Osteocyte (in vitro differentiated cells): ENCODE measurements around the gene TMEM63C. TPM values are rescaled to one million over a fixed set of nuclear protein-coding genes. Genes with fewer than 3 reads are reported as not detected.
"Not testable (repeated sequence)": the region's sequence is repeated elsewhere in the genome, so short reads cannot be mapped to it uniquely, and the experiment has no call there.

ENCODE experiments used
- DNase-seq: peaks from one replicate; pipeline ENCODE4 v3.0.0; 2021; ENCODE audit warnings: mixed read lengths; ENCODE audit not compliant: unreplicated experiment; ENCODE audit errors: extremely low spot score
- H3K27ac Mint-ChIP-seq: one replicate; pipeline ENCODE4 v1.8.0; 2021; ENCODE audit warnings: mild to moderate bottlenecking, mixed read lengths; ENCODE audit not compliant: unreplicated experiment
- H3K27me3 Mint-ChIP-seq: one replicate; pipeline ENCODE4 v1.8.0; 2021; ENCODE audit warnings: mixed read lengths; ENCODE audit not compliant: unreplicated experiment
- H3K36me3 Mint-ChIP-seq: one replicate; pipeline ENCODE4 v1.8.0; 2021; ENCODE audit warnings: mixed read lengths; ENCODE audit not compliant: unreplicated experiment
- H3K4me1 Mint-ChIP-seq: one replicate; pipeline ENCODE4 v1.8.0; 2021; ENCODE audit warnings: mixed read lengths; ENCODE audit not compliant: unreplicated experiment
- H3K4me3 Mint-ChIP-seq: one replicate; pipeline ENCODE4 v1.8.0; 2021; ENCODE audit warnings: mild to moderate bottlenecking, moderate library complexity, mixed read lengths; ENCODE audit not compliant: unreplicated experiment
- H3K9me3 Mint-ChIP-seq: one replicate; pipeline ENCODE4 v1.8.0; 2021; ENCODE audit warnings: mixed read lengths; ENCODE audit not compliant: unreplicated experiment
- CTCF ChIP-seq: fragments of 200-600 bp; sonication (generic); IDR thresholded peaks from 2 replicates; pipeline ENCODE4 v1.5.0; 2021; ENCODE audit warnings: antibody characterized with exemption, mild to moderate bottlenecking, moderate library complexity
- total RNA-seq: library from RNA; stranded (reverse); gene quantifications from 2 replicates; pipeline ENCODE4 v1.2.1, GENCODE V29; 2021

Gene TMEM63C
- total RNA-seq, 1 donor from 2014 or later = 0.11 TPM

- no peak for TF ChIP-seq CTCF
- peaks cover 22% of the 10 kb centered on the region for H3K36me3 Mint-ChIP-seq
- H3K27ac Mint-ChIP-seq = no peak overlapping the region
- no peaks in the 10 kb centered on the region for H3K9me3 Mint-ChIP-seq
- DNase-seq = no peak
- no peak overlapping the region for H3K4me3 Mint-ChIP-seq
- H3K4me1 Mint-ChIP-seq = no peaks in the 10 kb centered on the region
- no peaks in the 10 kb centered on the region for H3K27me3 Mint-ChIP-seq
These were observed 98.1 kb downstream of the TMEM63C start for GRCh38 chr14:77279719-77280118.

GRCh38 chr14:77280921-77281320, 99.3 kb downstream of the TMEM63C start:
- not testable (repeated sequence) for H3K4me1 Mint-ChIP-seq, H3K27ac Mint-ChIP-seq, H3K27me3 Mint-ChIP-seq, H3K9me3 Mint-ChIP-seq, H3K4me3 Mint-ChIP-seq, DNase-seq
- peaks cover 33% of the 10 kb centered on the region for H3K36me3 Mint-ChIP-seq

- H3K4me1 Mint-ChIP-seq = no peaks in the 10 kb centered on the region
- DNase-seq = no peak
- H3K27ac Mint-ChIP-seq = no peak overlapping the region
- H3K27me3 Mint-ChIP-seq = no peaks in the 10 kb centered on the region
- no peaks in the 10 kb centered on the region for H3K9me3 Mint-ChIP-seq
- peaks cover 35% of the 10 kb centered on the region for H3K36me3 Mint-ChIP-seq
- no peak overlapping the region for H3K4me3 Mint-ChIP-seq
- no peak for TF ChIP-seq CTCF
These were observed 100.3 kb downstream of the TMEM63C start for GRCh38 chr14:77281852-77282410.

- H3K4me3 Mint-ChIP-seq = no peak overlapping the region
These were observed 102.5 kb downstream of the TMEM63C start for GRCh38 chr14:77284066-77284465.

GRCh38 chr14:77284466-77284865, 102.9 kb downstream of the TMEM63C start:
- TF ChIP-seq CTCF = no peak
- Mint-ChIP-seq H3K27ac (no peak overlapping the region), H3K4me1 (no peaks in the 10 kb centered on the region), H3K9me3 (no peaks in the 10 kb centered on the region), H3K27me3 (no peaks in the 10 kb centered on the region), H3K4me3 (no peak overlapping the region), H3K36me3 (peaks cover 25% of the 10 kb centered on the region)
- DNase-seq = no peak

More at GRCh38 chr14:77284066-77284465, 102.5 kb downstream of the TMEM63C start:
- TF ChIP-seq CTCF = no peak
- Mint-ChIP-seq H3K36me3 (peaks cover 28% of the 10 kb centered on the region), H3K4me1 (no peaks in the 10 kb centered on the region), H3K27ac (no peak overlapping the region), H3K27me3 (no peaks in the 10 kb centered on the region), H3K9me3 (no peaks in the 10 kb centered on the region)
- no peak for DNase-seq

GRCh38 chr14:77286576-77286975, 105.0 kb downstream of the TMEM63C start:
- no peaks in the 10 kb centered on the region for H3K4me1 Mint-ChIP-seq
- DNase-seq = no peak
- H3K27ac Mint-ChIP-seq = no peak overlapping the region
- TF ChIP-seq CTCF = no peak
- H3K27me3 Mint-ChIP-seq = no peaks in the 10 kb centered on the region
- peaks cover 23% of the 10 kb centered on the region for H3K36me3 Mint-ChIP-seq
- H3K4me3 Mint-ChIP-seq = no peak overlapping the region
- no peaks in the 10 kb centered on the region for H3K9me3 Mint-ChIP-seq
